GM13976 (cell line): ENCODE data around the gene FRYL.

Source experiments
- DNase-seq: peaks from one replicate; pipeline ENCODE4 v3.0.0; 2012; ENCODE audit warnings: low spot score
- CTCF ChIP-seq: IDR thresholded peaks from 2 replicates; pipeline ENCODE4 v1.5.1; 2012; ENCODE audit warnings: borderline replicate concordance, mild to moderate bottlenecking; ENCODE audit not compliant: insufficient read depth; ENCODE audit errors: extremely low read depth, missing control alignments, control extremely low read depth
- in situ Hi-C: fragments of 300-500 bp; cut with MboI; formaldehyde crosslinking; loops from one replicate; pipeline ENCODE4 v1.12.0; 2022; ENCODE audit warnings: low sequenced_read_pairs, mixed read lengths, inconsistent platforms; ENCODE audit not compliant: unreplicated experiment

FRYL gene

GRCh38 chr4:48491514-48492176 lies 288.4 kb downstream of the FRYL start:
- TF ChIP-seq CTCF: no peak
- in situ Hi-C loops: loop anchor here (10.0 kb wide), 1 partner anchor 57 kb away; no protein-coding TSS in a partner anchor
- DNase-seq: no peak

GRCh38 chr4:48490680-48491513 lies 289.2 kb downstream of the FRYL start:
- in situ Hi-C loops: loop anchor here (10.0 kb wide), 1 partner anchor 56 kb away; no protein-coding TSS in a partner anchor
- TF ChIP-seq CTCF: no peak
- DNase-seq: no peak

- no peak for TF ChIP-seq CTCF
- DNase-seq: peak; percentile 62
- in situ Hi-C loops: loop anchor here (10.0 kb wide), 1 partner anchor 55 kb away; no protein-coding TSS in a partner anchor
Observed at GRCh38 chr4:48490012-48490679, 289.9 kb downstream of the FRYL start, which contains the start of gene ZAR1. Gene ZAR1, plus strand, starts transcription at chr4:48490252. Its CDS starts 40 bp downstream, at chr4:48490292.

DNA sequence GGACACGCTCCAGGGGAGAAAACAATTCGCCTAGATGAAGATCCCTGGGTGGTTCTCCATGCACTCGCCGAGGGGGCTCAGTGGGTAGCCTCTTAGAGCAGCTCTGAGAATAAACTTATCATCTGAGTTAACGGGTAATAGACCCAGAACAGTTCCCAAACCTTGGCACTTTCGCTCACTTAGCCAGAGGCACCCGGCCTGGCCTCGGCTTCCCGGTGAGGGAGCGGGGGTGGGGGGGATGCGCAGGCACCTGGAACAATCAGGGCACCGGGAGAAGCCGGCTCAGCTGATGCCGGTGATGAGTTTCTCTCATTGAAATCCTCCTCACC lies 290.4 kb downstream of the FRYL start:
- TF ChIP-seq CTCF: no peak
- no peak for DNase-seq
- in situ Hi-C loops: loop anchor here (10.0 kb wide), 1 partner anchor 55 kb away; no protein-coding TSS in a partner anchor

- in situ Hi-C loops: no loop called here
- TF ChIP-seq CTCF: no peak
Observed at GRCh38 chr4:48484494-48485168, 295.4 kb downstream of the FRYL start.

DNA sequence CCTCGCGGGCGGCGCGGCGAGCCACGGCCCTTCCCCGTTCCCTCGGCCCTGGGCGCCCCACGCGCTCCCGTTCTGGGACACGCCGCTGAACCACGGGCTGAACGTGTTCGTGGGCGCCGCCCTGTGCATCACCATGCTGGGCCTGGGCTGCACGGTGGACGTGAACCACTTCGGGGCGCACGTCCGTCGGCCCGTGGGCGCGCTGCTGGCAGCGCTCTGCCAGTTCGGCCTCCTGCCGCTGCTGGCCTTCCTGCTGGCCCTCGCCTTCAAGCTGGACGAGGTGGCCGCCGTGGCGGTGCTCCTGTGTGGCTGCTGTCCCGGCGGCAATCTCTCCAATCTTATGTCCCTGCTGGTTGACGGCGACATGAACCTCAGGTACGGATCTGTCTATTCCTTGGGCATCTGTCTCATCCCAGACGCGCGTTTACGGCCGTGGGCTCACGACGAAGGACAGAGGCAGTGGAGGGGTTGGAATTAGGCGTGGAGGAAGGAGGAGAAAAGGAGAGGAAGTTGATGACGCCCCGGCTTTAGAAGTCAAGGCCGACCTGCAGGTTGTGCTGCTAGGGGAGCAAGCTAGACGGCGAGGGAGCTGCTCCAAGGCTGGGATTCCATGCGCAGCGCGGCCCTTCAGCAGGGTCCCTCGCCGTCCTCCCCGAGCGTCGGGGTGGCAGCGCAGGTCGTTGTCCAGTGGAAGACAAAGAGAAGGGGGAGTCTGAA lies 296.1 kb downstream of the FRYL start:
- DNase-seq: peak; percentile 32
- in situ Hi-C loops: no loop called here
- no peak for TF ChIP-seq CTCF

More at GRCh38 chr4:48484494-48485168, 295.4 kb downstream of the FRYL start:
- DNase-seq: no peak
